ENCODE data around the gene ZPLD1.

Gene ZPLD1

DNA sequence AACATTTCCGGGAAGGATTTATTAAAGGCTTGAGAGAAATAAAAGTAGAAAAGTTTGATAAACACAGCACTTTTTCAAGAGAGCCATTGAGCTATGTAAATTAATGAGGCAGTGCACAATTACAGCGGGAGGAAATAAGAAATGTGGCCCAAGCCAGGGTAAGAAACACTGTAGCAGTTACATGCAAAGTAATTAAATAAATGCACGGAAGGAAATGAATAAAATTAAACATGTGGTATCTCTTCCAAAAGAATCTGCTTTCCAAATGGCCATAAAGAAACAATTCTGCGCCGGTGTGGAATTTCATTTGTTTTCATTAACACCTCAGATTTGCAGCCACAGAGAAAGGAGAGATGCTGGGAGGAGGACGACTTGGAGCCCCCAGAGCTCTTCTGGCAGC lies 35.3 kb downstream of the ZPLD1 start:
- DNase-seq (ENCODE audit: low read depth): no peak

DNA sequence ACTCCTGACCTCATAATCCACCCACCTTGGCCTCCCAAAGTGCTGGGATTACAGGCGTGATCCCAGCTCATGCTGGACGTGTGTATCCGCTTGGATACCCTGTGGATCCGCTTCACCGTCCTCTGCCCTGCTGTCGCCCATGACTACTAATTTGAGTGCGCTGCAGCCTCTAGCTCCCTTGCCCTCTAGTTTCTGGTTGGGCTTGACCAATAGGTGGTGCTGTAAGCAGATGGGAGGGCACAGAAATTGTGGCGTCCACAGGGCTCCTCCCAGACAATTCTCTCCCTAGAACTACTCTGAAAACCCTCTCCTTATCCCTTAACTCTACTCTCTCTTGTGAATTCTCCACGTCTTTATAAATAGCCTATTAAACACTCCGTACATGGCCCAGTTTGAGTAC lies 36.2 kb downstream of the ZPLD1 start:
- DNase-seq (ENCODE audit: low read depth): no peak

DNA sequence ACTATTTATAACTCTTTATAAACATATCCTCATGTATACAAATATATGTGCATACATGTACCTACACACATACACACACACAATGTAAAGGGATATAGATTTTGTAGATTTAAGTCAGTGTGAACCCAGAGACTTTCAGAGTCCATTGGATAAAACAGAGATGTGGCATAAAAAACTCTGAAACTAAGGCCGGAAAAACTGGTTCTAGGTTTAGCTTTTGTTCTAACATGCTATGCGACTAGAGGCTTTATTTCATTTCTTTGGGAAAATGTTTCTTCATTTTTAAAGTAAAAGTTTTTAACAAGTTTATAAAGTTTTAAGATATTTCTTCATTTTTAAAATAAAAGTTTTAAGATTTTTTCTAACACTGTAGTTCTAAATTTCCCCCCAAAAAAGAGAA lies 36.7 kb downstream of the ZPLD1 start:
- no peak for DNase-seq (ENCODE audit: low read depth)

DNA sequence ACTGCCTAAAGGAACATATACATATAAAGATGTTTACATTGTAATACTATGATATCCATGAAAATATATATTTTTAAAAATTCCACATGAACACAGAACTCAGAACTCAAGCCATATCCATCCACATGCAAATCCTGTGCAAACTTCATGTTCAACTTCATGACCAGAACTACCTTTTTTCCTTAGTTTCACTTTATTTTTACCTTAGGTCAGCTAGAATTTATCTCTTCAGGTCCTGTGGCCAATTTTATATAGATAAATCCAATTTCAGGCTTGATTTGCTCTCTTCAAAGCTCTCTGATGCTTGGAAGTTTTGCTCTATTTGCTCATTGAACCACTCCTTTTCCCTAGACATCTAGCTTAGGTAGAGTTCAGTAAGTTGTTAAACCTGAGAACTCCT lies 38.8 kb downstream of the ZPLD1 start:
- no peak for DNase-seq (ENCODE audit: low read depth)

DNA sequence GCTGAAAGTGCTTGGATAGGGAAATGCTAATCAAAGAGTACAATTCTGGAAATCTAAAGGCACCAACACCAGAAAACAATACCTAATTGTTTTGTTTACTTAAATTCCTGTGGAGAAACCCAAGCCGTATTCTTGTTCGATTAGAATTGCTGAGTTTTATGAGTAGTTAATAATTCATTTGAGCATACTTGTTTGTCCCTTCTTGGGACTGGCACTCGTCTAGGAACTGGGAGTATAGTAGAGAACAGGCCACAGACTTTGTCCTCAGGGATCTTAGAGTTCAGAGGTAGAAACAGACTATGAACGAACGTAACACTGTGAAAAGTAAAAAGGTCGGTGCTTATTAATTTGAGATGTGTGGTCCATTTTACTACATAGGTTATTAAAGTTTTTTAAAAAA lies 39.4 kb downstream of the ZPLD1 start:
- no peak for DNase-seq (ENCODE audit: low read depth)

DNA sequence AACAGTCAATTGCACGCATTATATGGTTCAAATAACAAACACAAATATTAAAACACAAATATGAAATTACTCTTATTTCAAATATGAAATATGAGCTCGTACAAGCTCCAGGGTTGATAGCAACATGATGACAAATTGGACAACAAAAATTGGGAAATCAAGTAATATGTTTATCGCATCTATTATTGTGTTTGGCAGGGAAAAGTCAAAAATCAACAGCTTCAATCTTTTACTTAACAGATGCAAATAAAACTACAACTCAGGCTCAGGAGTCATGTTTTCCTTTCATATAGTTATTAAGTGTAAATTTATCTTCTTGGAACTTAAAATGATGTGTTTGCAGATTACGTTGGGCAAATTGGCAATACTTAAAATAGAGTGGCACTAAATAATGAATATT lies 41.4 kb downstream of the ZPLD1 start:
- no peak for DNase-seq (ENCODE audit: low read depth)

DNA sequence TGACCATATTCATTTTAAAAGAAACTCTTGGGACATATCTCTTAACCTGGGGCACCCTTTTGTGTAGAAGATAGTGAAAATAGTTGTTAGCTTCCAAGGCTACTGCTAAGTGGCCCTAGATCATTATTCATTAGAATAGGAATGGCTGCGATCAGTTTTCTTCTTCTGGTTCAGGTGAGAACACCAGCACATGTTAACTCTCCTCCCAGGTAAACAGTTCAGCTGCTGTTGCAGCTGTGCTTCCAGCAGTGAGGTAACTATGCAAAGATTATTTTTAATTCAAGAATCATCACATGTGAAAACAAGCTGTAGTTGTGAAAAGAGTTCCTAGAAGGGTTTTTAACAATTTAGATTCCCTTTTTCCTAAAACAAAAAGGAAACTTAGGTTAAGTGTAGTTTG lies 43.3 kb downstream of the ZPLD1 start:
- no peak for DNase-seq (ENCODE audit: low read depth)

DNA sequence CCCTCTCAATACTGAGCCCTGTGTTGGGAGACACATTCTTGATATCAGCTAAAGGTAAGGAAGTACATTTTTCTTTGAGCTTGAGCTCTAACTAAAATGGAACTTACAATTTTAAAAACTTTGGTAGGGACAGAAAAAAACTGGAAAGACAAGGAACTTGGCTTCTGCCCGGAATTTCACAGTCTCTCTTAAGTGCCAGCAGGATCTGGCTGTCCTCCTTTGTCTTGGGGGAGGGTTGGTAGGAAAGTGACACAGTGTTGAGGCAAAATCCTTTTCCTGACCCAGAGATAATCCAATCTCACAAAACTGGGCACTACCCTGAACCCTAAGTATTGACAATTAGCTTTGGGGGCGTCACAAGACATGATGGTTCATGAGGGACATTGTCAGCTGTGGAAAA lies 45.3 kb downstream of the ZPLD1 start:
- DNase-seq (ENCODE audit: low read depth): no peak

DNA sequence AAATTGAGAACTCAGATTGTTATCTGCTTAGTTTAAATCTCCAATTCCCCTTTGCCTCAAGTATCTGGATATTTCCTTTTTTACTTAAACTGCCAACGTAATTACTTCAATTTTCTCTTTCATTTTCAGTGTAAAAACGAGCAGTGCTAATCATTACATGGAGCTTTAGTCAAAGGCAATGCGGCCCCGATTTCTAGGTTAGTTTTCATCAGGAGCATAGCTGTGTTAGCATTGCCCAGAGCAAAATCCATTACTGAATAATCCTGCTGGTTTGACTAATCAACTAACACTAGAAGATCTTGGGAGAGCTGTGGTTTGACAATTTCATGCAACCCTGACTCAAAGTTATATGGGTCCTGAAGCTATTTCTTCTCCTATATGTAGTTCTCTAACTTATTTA lies 46.2 kb downstream of the ZPLD1 start:
- DNase-seq (ENCODE audit: low read depth): no peak

DNA sequence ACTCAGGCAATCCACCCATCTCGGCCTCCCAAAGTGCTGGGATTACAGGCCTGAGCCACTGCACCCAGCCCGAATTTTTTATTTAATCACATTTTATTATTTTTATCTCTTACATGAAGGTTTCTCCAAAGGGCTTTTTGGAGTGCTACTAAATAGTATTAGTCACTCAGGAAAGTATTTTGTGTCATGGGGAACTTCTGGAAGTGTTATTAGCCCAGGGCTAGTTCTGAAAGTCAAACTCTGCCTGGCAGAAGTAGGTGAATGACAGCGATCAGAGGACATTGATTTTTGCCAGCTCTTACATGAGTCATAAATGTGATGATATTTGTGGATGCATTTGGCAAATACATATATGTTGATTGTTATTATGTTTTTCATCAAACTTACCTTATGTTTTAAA lies 48.7 kb downstream of the ZPLD1 start:
- no peak for DNase-seq (ENCODE audit: low read depth)

DNA sequence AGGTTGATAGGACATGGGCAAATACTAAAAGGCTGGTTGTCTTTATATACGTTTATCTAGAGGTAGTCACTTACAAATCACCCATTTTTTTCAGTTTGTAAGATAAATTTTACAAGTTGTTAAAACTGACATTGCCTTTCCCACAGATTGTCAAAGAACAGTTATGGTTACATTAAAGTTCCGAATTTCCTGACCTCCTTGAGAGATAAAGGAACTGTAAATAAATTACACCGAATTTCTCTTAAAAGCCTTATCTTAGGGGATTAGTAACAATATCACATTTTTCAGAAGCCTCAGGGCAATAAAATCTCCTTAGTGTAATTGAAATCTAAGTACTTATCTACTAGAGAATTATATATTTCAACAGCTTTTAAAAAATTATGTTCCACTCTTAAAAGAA lies 49.5 kb downstream of the ZPLD1 start:
- no peak for DNase-seq (ENCODE audit: low read depth)

DNA sequence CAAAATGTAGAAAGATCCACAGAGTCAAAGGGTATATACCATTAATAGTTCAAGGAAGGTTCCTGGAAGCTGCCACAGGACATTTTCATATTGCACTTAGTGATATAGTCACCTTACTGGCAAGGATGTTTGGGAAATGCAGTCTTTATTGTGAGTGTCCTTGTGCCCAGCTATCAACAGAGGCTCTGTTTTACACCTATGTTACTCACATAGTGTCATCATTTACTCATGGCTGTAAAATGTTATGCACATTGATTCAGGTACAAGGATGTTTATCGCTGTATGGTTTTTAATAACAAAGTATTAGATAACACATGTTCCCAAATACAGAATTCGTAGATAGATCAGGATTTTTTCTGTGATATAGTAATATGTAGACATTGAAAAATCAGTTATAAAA lies 50.9 kb downstream of the ZPLD1 start:
- DNase-seq (ENCODE audit: low read depth): no peak

DNA sequence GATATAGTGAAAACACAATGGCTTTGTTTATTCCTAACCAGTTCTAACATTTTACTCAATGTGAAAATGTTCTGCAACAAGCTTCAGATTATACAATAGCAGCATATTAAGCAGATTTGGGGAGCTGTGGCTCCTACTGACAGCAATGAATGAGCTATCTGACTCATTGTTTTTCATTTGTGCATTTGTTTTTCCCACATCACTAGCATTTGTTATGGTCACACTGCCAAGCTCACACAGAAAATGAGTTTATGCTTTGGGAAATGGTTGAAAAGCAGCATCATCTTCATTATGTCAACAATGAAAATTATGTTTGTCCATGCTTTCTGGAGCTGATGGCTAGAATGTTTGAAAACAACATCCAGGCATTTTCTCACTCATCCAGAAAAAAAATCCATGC lies 53.5 kb downstream of the ZPLD1 start:
- DNase-seq (ENCODE audit: low read depth): no peak

DNA sequence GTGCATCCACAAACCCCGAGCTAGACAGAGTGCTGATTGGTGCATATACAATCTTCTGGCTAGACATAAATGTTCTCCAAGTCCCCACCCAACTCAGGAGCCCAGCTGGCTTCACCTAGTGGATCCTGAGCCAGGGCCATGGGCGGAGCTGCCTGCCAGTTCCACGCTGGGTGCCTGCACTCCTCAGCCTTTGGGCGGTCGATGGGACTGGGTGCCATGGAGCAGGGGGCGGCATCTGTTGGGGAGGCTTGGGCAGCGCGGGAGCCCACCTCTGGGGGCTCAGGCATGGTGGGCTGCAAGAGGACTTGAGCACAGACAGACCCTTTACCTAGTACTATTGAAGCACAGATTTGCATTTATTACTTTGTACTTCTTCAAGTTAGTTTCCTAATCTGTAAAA lies 57.5 kb downstream of the ZPLD1 start:
- DNase-seq (ENCODE audit: low read depth): no peak

DNA sequence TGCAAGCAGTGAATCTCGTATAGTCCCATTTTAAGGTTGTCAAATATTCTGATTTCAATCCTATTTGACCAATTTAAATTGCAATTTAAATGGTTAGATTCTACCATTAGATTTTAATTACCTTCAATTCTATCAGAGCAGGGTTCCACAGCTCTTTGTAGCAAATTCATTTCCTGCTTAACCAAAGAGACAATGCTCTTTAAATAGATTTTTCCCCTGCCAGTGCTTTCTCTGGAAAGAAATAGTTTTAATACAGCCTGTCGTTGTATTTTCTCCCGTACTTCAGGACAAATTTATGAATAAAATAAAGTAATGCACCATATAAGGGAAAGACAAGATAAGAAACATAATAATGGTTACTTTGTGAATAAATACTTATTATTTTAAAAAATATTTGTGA lies 62.8 kb downstream of the ZPLD1 start:
- no peak for DNase-seq (ENCODE audit: low read depth)

DNA sequence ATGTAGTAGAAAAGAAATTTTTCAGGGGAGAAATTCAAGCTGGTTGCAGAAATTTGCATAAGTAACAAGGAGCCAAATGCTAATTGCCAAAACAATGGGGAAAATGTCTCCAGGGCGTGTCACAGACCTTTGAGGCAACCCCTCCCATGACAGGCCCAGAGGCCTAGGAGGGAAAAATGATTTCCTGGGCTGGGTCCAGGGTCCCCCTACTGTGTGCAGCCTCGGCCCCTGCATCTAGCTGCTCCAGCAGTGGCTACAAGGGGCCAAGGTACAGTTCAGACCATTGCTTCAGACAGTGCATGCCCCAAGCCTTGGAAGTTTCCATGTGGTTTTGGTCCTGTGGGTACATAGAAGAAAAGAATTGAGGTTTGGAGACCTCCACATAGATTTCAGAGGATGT lies 70.7 kb downstream of the ZPLD1 start:
- no peak for DNase-seq (ENCODE audit: low read depth)

DNA sequence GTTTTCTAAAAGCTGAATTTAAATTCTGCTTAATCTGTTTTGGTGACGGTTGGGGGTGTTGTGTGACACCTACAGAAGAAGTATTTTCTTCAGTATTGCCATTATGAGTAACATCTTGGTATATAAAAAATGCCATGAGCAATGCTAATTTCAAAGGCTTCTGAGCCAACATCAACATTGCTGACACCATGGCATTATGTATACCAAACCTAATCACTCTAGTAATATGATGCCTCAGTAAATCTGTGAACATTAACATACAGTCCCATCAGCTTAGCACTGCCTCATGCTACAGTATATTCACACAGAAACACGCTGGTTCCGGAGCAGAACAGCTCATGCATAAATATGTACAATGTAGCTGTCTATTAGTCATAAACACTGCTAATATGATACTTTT lies 75.8 kb downstream of the ZPLD1 start:
- DNase-seq (ENCODE audit: low read depth): no peak

DNA sequence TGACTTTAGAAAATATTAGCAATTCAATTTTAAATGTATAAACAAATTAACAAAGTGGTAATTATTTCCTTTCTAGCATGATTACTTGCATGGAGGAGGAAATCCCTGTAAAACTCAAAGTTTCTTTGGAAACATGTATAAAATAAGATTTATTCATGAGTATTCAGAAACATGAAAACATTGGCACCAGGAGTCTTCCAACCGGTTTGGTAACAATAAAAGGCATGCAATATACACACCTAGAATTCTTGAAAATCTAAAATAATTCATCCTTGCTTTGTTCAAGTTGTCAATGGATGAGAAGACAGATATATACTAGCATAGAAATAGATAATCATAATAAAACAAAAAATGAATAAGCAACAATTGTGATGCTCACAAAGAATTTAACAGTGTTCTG lies 76.4 kb downstream of the ZPLD1 start:
- DNase-seq (ENCODE audit: low read depth): no peak

DNA sequence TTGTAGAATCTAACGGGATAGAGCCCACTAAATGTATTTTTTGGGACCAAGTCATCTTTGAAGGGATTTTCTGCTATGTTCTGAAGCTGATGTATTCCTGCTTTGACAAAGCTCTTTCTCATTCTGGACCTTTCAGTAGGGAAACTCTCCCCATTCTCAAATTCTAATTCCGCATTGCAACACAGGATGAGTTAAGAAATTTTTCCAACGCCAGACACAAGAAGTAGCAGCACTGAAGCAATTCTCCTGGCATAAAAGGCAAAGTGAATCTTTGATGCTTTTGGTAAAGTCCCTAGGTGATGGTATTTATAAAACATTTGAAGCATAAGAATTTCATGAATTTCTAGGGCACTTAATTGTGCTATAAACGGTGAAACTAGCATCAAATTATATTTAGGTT lies 76.8 kb downstream of the ZPLD1 start:
- no peak for DNase-seq (ENCODE audit: low read depth)

DNA sequence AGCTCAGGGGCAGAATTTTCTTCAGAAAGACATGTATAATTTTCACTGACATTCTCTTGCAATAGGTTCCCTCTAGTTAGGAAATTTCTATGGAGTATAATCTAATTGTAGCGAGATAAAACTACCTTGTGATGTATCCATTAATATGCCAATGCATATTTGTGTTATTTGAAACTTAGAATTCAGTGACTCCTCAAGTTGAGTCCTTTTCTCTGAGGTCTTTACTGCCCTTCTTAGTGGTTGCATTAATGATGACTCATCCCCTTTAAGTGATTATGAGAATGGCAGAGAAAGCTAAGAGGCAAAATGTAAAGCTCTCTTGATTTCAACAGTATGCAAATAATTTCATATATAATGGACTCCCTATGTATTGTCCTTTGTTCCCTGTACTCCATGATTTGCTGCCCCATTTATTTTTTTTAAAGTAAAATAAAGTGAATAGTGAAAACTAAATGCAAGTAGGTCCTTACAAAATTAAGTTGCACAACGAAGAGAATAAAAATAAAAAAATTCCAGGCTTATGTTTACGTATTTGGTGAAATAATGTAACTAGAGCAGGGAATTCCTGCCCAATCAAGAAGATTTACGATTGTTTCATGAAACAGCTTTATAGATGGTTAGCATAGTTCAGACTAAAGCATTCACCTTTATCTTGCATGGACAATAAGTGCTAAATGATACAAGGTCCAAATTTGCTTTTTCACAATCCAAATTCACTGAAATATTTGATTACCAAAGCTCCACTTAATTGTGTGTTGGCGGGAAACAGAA lies 78.1 kb downstream of the ZPLD1 start:
- no peak for DNase-seq (ENCODE audit: low read depth)

DNA sequence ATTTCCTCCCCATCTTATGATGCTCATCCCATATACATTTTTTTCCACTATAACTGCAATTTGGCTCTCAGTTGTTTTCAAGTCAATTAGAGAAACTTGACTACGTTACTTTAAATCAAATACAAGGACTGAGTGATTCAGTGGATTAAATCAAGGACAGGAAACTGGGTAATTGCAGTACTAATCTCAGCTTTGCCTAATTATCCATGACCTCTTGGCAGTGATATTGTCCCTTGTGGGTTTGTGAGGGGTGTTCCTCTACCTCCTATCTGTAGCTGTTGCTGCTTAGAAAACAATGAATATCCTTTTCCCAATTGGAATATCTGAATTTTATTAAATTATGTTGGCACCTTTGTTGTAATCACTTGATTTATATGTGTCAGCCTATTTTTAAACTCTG lies 79.4 kb downstream of the ZPLD1 start:
- no peak for DNase-seq (ENCODE audit: low read depth)

DNA sequence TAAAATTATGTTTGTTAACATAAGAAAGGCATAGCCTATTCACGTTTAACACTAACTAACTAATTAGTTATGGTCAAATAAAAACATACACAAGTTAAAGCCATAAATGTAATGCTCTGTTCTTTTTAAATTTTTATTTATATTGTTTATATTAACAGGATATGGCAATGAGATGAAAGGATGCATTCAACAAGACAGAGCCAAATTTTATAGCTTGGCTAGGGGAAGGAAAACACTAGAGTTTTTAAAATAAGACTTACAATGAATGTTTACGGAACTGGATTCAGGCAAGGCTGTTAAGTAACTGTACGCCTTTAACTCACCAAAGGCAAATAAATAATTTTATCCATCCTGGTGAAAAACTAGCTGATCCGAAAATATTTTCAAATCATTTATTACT lies 86.4 kb downstream of the ZPLD1 start:
- DNase-seq (ENCODE audit: low read depth): no peak

DNA sequence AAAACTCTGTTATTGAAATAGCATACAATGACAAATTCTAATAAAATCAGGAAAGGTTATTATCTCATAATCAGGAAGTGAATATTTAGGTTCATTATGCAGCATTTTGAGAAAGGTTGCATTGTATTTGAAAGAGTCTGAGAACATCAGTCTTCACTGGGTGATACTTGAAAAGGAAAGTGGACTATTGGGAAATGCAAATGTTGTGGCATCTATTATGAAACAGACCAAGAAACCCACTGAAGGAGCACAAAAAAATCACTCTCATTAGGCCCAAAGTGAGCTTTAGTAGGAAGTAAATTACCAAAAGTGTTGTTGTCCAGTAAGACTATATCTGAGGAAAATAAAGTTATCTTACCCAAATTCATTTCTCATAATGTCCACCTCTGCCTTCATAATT lies 90.8 kb downstream of the ZPLD1 start:
- no peak for DNase-seq (ENCODE audit: low read depth)

DNA sequence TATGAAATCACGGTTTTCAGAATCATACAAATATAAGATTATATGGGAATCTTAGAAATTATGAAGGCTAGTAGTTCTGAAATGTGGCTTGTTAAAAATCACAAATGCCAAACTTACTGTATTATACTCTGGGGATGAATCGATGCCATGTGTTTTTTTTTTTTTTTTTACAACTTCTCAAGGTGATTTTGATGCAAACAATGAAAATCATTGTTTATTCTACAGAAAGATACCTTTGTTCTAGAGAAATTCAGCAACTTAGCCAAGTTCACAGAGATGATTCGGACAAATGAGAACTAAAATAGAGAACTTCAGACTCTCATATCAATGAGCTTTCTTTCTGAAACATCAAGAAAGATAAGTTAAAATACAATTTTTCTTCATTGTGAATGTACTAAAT lies 92.0 kb downstream of the ZPLD1 start:
- no peak for DNase-seq (ENCODE audit: low read depth)

DNA sequence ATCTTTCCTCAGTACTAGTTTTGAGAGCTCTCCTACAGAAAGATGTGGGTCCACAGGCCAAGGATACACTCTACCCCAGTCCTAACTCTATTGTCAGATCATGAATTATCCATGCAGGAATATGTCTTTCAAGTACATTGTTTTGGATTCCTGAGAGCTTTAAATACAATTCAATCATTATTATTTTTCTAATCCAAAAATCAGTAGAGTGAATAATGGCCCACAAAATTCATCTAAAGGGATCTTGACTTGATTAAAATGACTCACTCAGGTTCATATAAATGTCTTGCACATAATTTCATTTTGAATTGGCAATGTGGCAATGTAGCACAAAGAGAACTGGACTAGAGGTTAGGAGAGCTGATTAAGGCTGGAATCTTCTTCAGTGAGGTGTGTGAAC lies 93.9 kb downstream of the ZPLD1 start:
- DNase-seq (ENCODE audit: low read depth): no peak
